Endothelial cell (in vitro differentiated cells): ENCODE measurements around the gene EXOC3L1. TPM values are rescaled to one million over a fixed set of nuclear protein-coding genes. Genes with fewer than 3 reads are reported as not detected.

Experiments used
- DNase-seq: peaks from one replicate; pipeline ENCODE4 v3.0.0; 2021; ENCODE audit warnings: low spot score
- H3K27ac Mint-ChIP-seq: one replicate; pipeline ENCODE4 v1.8.0; 2021; ENCODE audit warnings: mixed read lengths, inconsistent platforms; ENCODE audit not compliant: unreplicated experiment
- H3K27me3 Mint-ChIP-seq: one replicate; pipeline ENCODE4 v1.8.0; 2021; ENCODE audit warnings: mild to moderate bottlenecking, moderate library complexity, mixed read lengths, inconsistent platforms; ENCODE audit not compliant: unreplicated experiment
- H3K36me3 Mint-ChIP-seq: one replicate; pipeline ENCODE4 v1.8.0; 2021; ENCODE audit warnings: mild to moderate bottlenecking, low read depth, mixed read lengths, inconsistent platforms; ENCODE audit not compliant: unreplicated experiment
- H3K4me1 Mint-ChIP-seq: one replicate; pipeline ENCODE4 v1.8.0; 2021; ENCODE audit warnings: mild to moderate bottlenecking, mixed read lengths, inconsistent platforms; ENCODE audit not compliant: unreplicated experiment
- H3K4me3 Mint-ChIP-seq: one replicate; pipeline ENCODE4 v1.8.0; 2021; ENCODE audit warnings: mild to moderate bottlenecking, mixed read lengths, inconsistent platforms; ENCODE audit not compliant: unreplicated experiment
- H3K9me3 Mint-ChIP-seq: one replicate; pipeline ENCODE4 v1.8.0; 2021; ENCODE audit warnings: mixed read lengths, inconsistent platforms; ENCODE audit not compliant: unreplicated experiment
- CTCF ChIP-seq: fragments of 200-600 bp; sonication (generic); IDR thresholded peaks from one replicate; pipeline ENCODE4 v1.5.0; 2021; ENCODE audit warnings: antibody characterized with exemption; ENCODE audit not compliant: unreplicated experiment
- total RNA-seq: library from RNA; stranded (reverse); fragmentation: NEBNext Ultra II Directional; extraction: Animal tissue kit (Norgen Biotek cat#: 25700); gene quantifications from one replicate; pipeline ENCODE4 v1.2.1, GENCODE V29; 2021; ENCODE audit not compliant: unreplicated experiment

Gene EXOC3L1
- total RNA-seq, 1 donor from 2014 or later: 150 TPM

GRCh38 chr16:67148656-67149275, 41.2 kb downstream of the EXOC3L1 start:
- Mint-ChIP-seq H3K27me3 (peaks cover 35% of the 10 kb centered on the region), H3K36me3 (peaks cover 17% of the 10 kb centered on the region), H3K27ac (peak overlapping the region; percentile 75), H3K9me3 (no peaks in the 10 kb centered on the region), H3K4me1 (no peaks in the 10 kb centered on the region), H3K4me3 (peak overlapping the region; percentile 51)
- DNase-seq: no peak
- TF ChIP-seq CTCF: no peak

- peak overlapping the region; percentile 75 for H3K27ac Mint-ChIP-seq
- H3K4me1 Mint-ChIP-seq: no peaks in the 10 kb centered on the region
- DNase-seq: no peak
- TF ChIP-seq CTCF: no peak
- peaks cover 17% of the 10 kb centered on the region for H3K36me3 Mint-ChIP-seq
- peaks cover 34% of the 10 kb centered on the region for H3K27me3 Mint-ChIP-seq
- H3K9me3 Mint-ChIP-seq: no peaks in the 10 kb centered on the region
- peak overlapping the region; percentile 51 for H3K4me3 Mint-ChIP-seq
Observed at GRCh38 chr16:67148221-67148620, 41.7 kb downstream of the EXOC3L1 start.

GRCh38 chr16:67147437-67148140, 42.3 kb downstream of the EXOC3L1 start:
- H3K27me3 Mint-ChIP-seq: peaks cover 33% of the 10 kb centered on the region
- H3K4me1 Mint-ChIP-seq: no peaks in the 10 kb centered on the region
- DNase-seq: no peak
- H3K4me3 Mint-ChIP-seq: no peak overlapping the region
- H3K9me3 Mint-ChIP-seq: no peaks in the 10 kb centered on the region
- H3K27ac Mint-ChIP-seq: no peak overlapping the region
- peaks cover 17% of the 10 kb centered on the region for H3K36me3 Mint-ChIP-seq
- TF ChIP-seq CTCF: no peak

- TF ChIP-seq CTCF: no peak
- DNase-seq: no peak
- Mint-ChIP-seq H3K4me3 (no peak overlapping the region), H3K4me1 (no peaks in the 10 kb centered on the region), H3K27ac (no peak overlapping the region), H3K36me3 (peaks cover 22% of the 10 kb centered on the region), H3K27me3 (peaks cover 27% of the 10 kb centered on the region), H3K9me3 (no peaks in the 10 kb centered on the region)
Observed at GRCh38 chr16:67146523-67147357, 43.2 kb downstream of the EXOC3L1 start.
